Panc1 (cell line): ENCODE data around the gene CEP170. TPM values are rescaled to one million over a fixed set of nuclear protein-coding genes. Genes with fewer than 3 reads are reported as not detected.

Source experiments
- ATAC-seq: fragments of 200-7000 bp; cut with Tn5 transposase; 2 replicates; pipeline ENCODE4 v1.9.1; 2020; ENCODE audit warnings: mild to moderate bottlenecking, moderate library complexity
- BruUV-seq: library from RNA; stranded (reverse); fragments of 400-500 nt; replicated peaks from 2 replicates; lab custom pipeline; 2021; lab: Mats Ljungman, UMichigan
- CTCF ChIA-PET: fragments of 300-600 bp; sonication (Branson Sonifier 250); formaldehyde crosslinking; loops from one replicate; lab custom pipeline; 2022; ENCODE audit warnings: antibody characterized with exemption; lab: Charles Lee
- POLR2A ChIA-PET: fragments of 300-600 bp; sonication (Branson Sonifier 250); formaldehyde crosslinking; loops from one replicate; lab custom pipeline; 2022; ENCODE audit warnings: antibody characterized with exemption; lab: Charles Lee
- DNase-seq: peaks from one replicate; pipeline ENCODE4 v3.0.0-alpha.2; 2010; ENCODE audit warnings: low read depth, low spot score
- H3K27ac ChIP-seq: 2 replicates; pipeline ENCODE4 v1.5.1; 2011; ENCODE audit warnings: mild to moderate bottlenecking, low read length, inconsistent platforms
- H3K27me3 ChIP-seq: fragments of 200-500 bp; sonication (Bioruptor generic); 2 replicates; pipeline ENCODE4 v1.6.0; 2014; ENCODE audit warnings: low read length, inconsistent platforms; ENCODE audit not compliant: control insufficient read depth, insufficient read depth
- H3K36me3 ChIP-seq: fragments of 200-500 bp; sonication (Bioruptor generic); 2 replicates; pipeline ENCODE4 v1.5.1; 2014; ENCODE audit warnings: inconsistent platforms, mild to moderate bottlenecking, low read length, moderate library complexity; ENCODE audit not compliant: control insufficient read depth, insufficient read depth
- H3K4me1 ChIP-seq: 2 replicates; pipeline ENCODE4 v1.5.1; 2011; ENCODE audit warnings: inconsistent platforms, mild to moderate bottlenecking, low read length, moderate library complexity; ENCODE audit not compliant: control insufficient read depth, insufficient read depth
- H3K4me3 ChIP-seq, 2 experiments: 2 replicates each; pipeline ENCODE4 v1.5.1; 2011 to 2012; ENCODE audit warnings: low read depth in 2 of 2, low read length in 2 of 2, mild to moderate bottlenecking in 2 of 2, inconsistent platforms in 1 of 2, moderate library complexity in 1 of 2
- H3K9me3 ChIP-seq: fragments of 200-500 bp; sonication (Bioruptor generic); 2 replicates; pipeline ENCODE4 v1.5.1; 2014; ENCODE audit warnings: low read depth, mild to moderate bottlenecking, inconsistent platforms, low read length, moderate library complexity; ENCODE audit not compliant: control insufficient read depth, insufficient read depth
- POLR2AphosphoS5 ChIP-seq: IDR thresholded peaks from 2 replicates; pipeline ENCODE4 v1.6.1; 2012; ENCODE audit warnings: mild to moderate bottlenecking, low read depth, low read length, moderate library complexity
- SIN3A ChIP-seq: IDR thresholded peaks from 2 replicates; pipeline ENCODE4 v1.6.1; 2012; ENCODE audit warnings: low read depth, mild to moderate bottlenecking, low read length, moderate library complexity, borderline replicate concordance; ENCODE audit not compliant: insufficient read depth
- TCF7L2 ChIP-seq: IDR thresholded peaks from 2 replicates; pipeline ENCODE4 v1.6.1; 2011; ENCODE audit warnings: mild to moderate bottlenecking, low read depth, low read length, inconsistent platforms
- in situ Hi-C: cut with HindIII; loops from 2 replicates; pipeline ENCODE4 v1.10.0; 2016; ENCODE audit warnings: low sequenced_read_pairs, low pct_unique_long_range_greater_than_20kb
- intact Hi-C: fragments of 100-400 bp; cut with micrococcal nuclease; formaldehyde crosslinking; loops from one replicate; pipeline ENCODE4 v1.10.0; 2022; ENCODE audit not compliant: unreplicated experiment
- total RNA-seq: library from RNA; stranded (reverse); gene quantifications from one replicate; pipeline ENCODE4 v1.2.1, GENCODE V29; 2021; ENCODE audit not compliant: unreplicated experiment
- TF ChIP-seq, protein P1 (sequence below), 2 experiments: IDR thresholded peaks; 2 replicates each; pipeline ENCODE4 v1.6.1; 2011 to 2012; ENCODE audit warnings: low read depth in 2 of 2, control low read depth in 1 of 2, low read length in 1 of 2, mild to moderate bottlenecking in 1 of 2, moderate library complexity in 1 of 2; ENCODE audit not compliant: insufficient read depth in 1 of 2
- TF ChIP-seq, protein P2 (sequence below): fragments of 450-650 bp; IDR thresholded peaks from 2 replicates; pipeline ENCODE4 v1.5.1; 2017; ENCODE audit warnings: mild to moderate bottlenecking

CEP170 gene
- total RNA-seq, 1 experiment from 2014 or later = 89.3 TPM

DNA sequence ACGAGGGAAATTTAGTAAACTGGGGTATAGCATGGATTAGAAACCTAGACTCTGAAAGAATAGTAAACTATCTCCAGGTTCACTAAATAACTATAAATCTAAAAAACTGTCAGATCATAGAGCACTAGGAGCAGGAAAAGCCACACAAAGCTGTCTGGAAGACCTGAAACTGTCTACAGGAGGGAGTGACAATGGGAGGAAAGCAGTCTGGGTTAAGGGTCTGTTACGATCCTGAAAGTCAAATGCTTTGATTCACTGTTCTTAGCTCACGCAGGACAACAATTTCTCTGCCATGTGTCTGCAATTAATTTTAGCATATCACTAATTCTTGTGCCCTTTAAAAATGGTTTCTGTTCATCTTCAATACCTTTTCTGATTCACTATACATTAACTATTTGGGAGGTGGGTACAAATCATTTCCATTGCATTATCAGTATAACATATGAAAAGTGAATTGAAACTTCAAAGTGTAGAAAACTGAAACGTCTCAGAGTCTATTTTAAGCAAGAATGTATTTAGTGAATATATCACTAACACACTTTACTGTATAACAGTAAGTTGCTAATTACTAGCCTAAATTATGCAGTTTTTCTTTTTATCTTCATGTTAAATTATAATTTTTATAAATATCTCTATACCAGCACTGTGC lies 18.4 kb downstream of the CEP170 start:
- ATAC-seq (no peak), DNase-seq (no peak)
- in situ Hi-C loops = no loop called here
- ChIA-PET CTCF (interaction anchor here (0.6 kb wide), 1 partner anchor 666 kb away, joined by 3 read pairs; no protein-coding TSS in a partner anchor), POLR2A (interaction anchor here (0.7 kb wide), 1 partner anchor 50 kb away, joined by 4 read pairs; no protein-coding TSS in a partner anchor)
- intact Hi-C loops = no loop called here
- H3K4me1 ChIP-seq = peaks cover 4% of the 10 kb centered on the region; the same call in 1 of the 2 replicates
- H3K27ac ChIP-seq = peak overlapping the region; percentile 18; the same call in 1 of the 2 replicates
- TF ChIP-seq, protein P1, sequence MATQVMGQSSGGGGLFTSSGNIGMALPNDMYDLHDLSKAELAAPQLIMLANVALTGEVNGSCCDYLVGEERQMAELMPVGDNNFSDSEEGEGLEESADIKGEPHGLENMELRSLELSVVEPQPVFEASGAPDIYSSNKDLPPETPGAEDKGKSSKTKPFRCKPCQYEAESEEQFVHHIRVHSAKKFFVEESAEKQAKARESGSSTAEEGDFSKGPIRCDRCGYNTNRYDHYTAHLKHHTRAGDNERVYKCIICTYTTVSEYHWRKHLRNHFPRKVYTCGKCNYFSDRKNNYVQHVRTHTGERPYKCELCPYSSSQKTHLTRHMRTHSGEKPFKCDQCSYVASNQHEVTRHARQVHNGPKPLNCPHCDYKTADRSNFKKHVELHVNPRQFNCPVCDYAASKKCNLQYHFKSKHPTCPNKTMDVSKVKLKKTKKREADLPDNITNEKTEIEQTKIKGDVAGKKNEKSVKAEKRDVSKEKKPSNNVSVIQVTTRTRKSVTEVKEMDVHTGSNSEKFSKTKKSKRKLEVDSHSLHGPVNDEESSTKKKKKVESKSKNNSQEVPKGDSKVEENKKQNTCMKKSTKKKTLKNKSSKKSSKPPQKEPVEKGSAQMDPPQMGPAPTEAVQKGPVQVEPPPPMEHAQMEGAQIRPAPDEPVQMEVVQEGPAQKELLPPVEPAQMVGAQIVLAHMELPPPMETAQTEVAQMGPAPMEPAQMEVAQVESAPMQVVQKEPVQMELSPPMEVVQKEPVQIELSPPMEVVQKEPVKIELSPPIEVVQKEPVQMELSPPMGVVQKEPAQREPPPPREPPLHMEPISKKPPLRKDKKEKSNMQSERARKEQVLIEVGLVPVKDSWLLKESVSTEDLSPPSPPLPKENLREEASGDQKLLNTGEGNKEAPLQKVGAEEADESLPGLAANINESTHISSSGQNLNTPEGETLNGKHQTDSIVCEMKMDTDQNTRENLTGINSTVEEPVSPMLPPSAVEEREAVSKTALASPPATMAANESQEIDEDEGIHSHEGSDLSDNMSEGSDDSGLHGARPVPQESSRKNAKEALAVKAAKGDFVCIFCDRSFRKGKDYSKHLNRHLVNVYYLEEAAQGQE (IDR thresholded peaks at IDR 0.05; ENCODE audit: insufficient read depth in 1 of 2, low read depth in 2 of 2, low read length in 1 of 2) = no peak
- TF ChIP-seq TCF7L2 (no peak), POLR2AphosphoS5 (no peak), SIN3A (no peak)
- TF ChIP-seq, protein P2, sequence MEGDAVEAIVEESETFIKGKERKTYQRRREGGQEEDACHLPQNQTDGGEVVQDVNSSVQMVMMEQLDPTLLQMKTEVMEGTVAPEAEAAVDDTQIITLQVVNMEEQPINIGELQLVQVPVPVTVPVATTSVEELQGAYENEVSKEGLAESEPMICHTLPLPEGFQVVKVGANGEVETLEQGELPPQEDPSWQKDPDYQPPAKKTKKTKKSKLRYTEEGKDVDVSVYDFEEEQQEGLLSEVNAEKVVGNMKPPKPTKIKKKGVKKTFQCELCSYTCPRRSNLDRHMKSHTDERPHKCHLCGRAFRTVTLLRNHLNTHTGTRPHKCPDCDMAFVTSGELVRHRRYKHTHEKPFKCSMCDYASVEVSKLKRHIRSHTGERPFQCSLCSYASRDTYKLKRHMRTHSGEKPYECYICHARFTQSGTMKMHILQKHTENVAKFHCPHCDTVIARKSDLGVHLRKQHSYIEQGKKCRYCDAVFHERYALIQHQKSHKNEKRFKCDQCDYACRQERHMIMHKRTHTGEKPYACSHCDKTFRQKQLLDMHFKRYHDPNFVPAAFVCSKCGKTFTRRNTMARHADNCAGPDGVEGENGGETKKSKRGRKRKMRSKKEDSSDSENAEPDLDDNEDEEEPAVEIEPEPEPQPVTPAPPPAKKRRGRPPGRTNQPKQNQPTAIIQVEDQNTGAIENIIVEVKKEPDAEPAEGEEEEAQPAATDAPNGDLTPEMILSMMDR = no peak
- H3K36me3 ChIP-seq = 0 out of 2 replicates have a peak, but pooled peaks cover 2% of the 10 kb centered on the region
- no peaks in the 10 kb centered on the region for H3K27me3 ChIP-seq
- H3K9me3 ChIP-seq = peaks cover 25% of the 10 kb centered on the region; the same call in 1 of the 2 replicates
- BruUV-seq = no TSS peak
- H3K4me3 ChIP-seq = no peak overlapping the region

DNA sequence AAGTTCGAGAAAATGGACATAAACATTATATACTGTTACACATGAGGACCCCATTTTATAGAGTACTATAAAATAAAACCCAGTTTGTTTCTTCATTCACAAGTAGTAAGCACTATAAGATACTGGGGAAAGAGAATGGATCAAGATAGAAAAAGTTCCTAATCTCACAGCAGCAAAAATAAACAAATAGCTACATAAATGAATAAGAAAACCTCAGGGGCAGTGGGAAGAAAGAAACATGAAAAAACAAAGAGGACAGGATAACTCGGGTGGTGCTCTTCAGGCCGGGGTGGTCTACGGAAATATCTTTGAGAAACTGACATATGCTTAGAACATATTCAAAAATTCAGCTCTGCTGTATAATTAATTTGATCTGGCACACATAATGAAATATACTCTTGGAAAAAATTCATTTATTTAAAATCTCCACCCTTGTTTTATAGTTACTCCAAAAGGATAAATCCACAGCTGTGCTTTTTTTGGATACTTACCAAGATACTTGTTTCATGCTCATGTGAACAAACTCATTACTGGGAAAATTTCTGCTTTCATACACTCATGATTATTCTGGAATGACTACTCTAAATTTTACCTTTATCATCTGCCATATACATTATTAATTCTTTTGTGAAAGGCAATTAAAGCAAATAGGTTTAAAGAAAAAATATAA lies 20.0 kb downstream of the CEP170 start:
- 0 out of 2 replicates have a peak, but pooled peaks cover 2% of the 10 kb centered on the region for H3K36me3 ChIP-seq
- H3K9me3 ChIP-seq = peaks cover 39% of the 10 kb centered on the region
- DNase-seq = no peak
- intact Hi-C loops (no loop called here), in situ Hi-C loops (no loop called here)
- H3K4me3 ChIP-seq = no peak overlapping the region
- H3K27ac ChIP-seq = no peak overlapping the region
- no peak for ATAC-seq
- POLR2A ChIA-PET = interaction anchor here (0.6 kb wide), 1 partner anchor 1238 kb away, joined by 3 read pairs; no protein-coding TSS in a partner anchor
- TF ChIP-seq, protein P1 (IDR thresholded peaks at IDR 0.05; ENCODE audit: insufficient read depth in 1 of 2, low read depth in 2 of 2, low read length in 1 of 2) = no peak
- no peak for TF ChIP-seq SIN3A
- TF ChIP-seq TCF7L2 = no peak
- no peak for TF ChIP-seq POLR2AphosphoS5
- TF ChIP-seq, protein P2 = no peak
- TSS peak; percentile 8 for BruUV-seq
- CTCF ChIA-PET = interaction anchor here (0.6 kb wide), 1 partner anchor 32 kb away, joined by 3 read pairs; no protein-coding TSS in a partner anchor
- no peaks in the 10 kb centered on the region for H3K27me3 ChIP-seq
- H3K4me1 ChIP-seq = peaks cover 4% of the 10 kb centered on the region; the same call in 1 of the 2 replicates
